ENCODE results near the gene PHF2.

The PHF2 gene

DNA sequence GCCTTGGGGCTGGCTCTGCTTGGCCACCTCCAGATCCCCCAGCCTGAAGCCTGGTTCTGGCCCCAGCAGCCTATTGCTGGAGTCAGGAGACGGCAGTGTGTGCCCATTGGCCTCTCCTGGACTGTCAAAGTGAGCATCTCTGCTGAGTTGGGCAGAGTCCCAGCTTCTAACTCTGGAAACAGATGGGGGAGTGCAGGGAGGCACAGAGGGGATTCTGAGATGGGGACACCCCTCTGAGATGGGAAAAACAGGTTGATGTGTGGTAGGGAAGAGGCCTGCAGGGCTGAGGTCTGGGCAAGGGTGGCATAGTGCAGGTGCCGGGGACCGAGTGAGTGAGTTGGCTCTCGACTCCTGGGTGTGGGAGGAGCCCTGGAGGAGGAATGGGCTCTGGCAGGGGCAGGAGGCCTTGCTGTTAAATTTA is 27.5 kb downstream of the PHF2 start:
- Histone ChIP-seq H3K27ac (no peak overlapping the region), H3K36me3 (no peaks in the 10 kb centered on the region), H3K27me3 (no peaks in the 10 kb centered on the region), H3K4me3 (no peak overlapping the region), H3K4me1 (peaks cover 0 to 26% (median 11%) of the 10 kb centered on the region in 4 donors), H3K9me3 (peaks cover 0 to 11% (median 0%) of the 10 kb centered on the region in 3 donors)
- intact Hi-C loops (cut with DNase I; ENCODE audit: low total_unique reads), result no loop called here
- TF ChIP-seq, protein P1, sequence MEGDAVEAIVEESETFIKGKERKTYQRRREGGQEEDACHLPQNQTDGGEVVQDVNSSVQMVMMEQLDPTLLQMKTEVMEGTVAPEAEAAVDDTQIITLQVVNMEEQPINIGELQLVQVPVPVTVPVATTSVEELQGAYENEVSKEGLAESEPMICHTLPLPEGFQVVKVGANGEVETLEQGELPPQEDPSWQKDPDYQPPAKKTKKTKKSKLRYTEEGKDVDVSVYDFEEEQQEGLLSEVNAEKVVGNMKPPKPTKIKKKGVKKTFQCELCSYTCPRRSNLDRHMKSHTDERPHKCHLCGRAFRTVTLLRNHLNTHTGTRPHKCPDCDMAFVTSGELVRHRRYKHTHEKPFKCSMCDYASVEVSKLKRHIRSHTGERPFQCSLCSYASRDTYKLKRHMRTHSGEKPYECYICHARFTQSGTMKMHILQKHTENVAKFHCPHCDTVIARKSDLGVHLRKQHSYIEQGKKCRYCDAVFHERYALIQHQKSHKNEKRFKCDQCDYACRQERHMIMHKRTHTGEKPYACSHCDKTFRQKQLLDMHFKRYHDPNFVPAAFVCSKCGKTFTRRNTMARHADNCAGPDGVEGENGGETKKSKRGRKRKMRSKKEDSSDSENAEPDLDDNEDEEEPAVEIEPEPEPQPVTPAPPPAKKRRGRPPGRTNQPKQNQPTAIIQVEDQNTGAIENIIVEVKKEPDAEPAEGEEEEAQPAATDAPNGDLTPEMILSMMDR (IDR thresholded peaks at IDR 0.05), result no peak
- peak in 1 of 2 donors; percentile 54 for DNase-seq

DNA sequence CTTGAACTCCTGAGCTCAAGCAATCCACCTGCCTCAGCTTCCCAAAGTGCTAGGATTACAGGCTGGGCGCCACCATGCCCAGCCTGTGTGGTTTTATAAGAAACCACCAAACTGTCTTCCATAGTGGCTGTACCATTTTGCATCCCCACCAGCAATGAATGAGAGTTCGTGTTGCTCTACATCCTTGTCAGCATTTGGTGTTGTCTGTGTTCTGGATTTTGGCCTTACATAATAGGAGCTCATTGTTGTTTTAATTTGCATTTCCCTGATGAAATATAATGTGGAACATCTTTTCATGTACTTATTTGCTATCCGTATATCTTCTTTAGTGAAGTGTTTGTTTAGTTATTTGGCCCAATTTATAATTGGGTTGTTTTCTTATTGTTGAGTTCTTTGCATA is 29.8 kb downstream of the PHF2 start:
- intact Hi-C loops (cut with DNase I; ENCODE audit: low total_unique reads), result no loop called here
- TF ChIP-seq, protein P1 (IDR thresholded peaks at IDR 0.05), result no peak
- Histone ChIP-seq H3K36me3 (no peaks in the 10 kb centered on the region), H3K27me3 (no peaks in the 10 kb centered on the region), H3K4me1 (peaks cover 0 to 13% (median 5%) of the 10 kb centered on the region in 4 donors), H3K4me3 (no peak overlapping the region), H3K9me3 (peaks cover 0 to 20% (median 0%) of the 10 kb centered on the region in 3 donors), H3K27ac (no peak overlapping the region)
- DNase-seq, result no peak

DNA sequence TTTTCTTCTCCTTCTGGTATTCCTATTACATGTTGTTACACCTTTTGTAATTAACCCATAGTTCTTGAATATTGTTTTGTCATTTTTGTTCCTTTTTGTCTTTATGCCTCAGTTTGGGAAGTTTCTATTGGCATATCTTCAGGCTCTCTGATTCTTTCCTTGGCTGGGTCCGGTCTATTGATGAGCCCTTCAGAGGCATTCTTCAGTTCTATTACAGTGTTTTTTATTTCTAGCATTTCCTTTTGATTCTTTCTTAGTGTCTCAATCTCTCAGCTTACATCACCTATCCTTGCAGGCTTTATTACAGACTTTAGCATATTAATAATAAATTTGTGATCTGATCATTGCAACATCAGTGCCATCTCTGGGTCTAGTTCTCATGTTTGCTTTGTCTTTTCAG is 33.8 kb downstream of the PHF2 start:
- intact Hi-C loops (cut with DNase I; ENCODE audit: low total_unique reads), result no loop called here
- H3K4me1 ChIP-seq, result peaks cover 0 to 11% (median 5%) of the 10 kb centered on the region in 4 donors
- H3K27ac ChIP-seq, result no peak overlapping the region
- H3K9me3 ChIP-seq, result peaks cover 0 to 20% (median 0%) of the 10 kb centered on the region in 3 donors
- no peak overlapping the region for H3K4me3 ChIP-seq
- H3K36me3 ChIP-seq, result no peaks in the 10 kb centered on the region
- DNase-seq, result no peak
- TF ChIP-seq, protein P1 (IDR thresholded peaks at IDR 0.05), result no peak
- H3K27me3 ChIP-seq, result no peaks in the 10 kb centered on the region

DNA sequence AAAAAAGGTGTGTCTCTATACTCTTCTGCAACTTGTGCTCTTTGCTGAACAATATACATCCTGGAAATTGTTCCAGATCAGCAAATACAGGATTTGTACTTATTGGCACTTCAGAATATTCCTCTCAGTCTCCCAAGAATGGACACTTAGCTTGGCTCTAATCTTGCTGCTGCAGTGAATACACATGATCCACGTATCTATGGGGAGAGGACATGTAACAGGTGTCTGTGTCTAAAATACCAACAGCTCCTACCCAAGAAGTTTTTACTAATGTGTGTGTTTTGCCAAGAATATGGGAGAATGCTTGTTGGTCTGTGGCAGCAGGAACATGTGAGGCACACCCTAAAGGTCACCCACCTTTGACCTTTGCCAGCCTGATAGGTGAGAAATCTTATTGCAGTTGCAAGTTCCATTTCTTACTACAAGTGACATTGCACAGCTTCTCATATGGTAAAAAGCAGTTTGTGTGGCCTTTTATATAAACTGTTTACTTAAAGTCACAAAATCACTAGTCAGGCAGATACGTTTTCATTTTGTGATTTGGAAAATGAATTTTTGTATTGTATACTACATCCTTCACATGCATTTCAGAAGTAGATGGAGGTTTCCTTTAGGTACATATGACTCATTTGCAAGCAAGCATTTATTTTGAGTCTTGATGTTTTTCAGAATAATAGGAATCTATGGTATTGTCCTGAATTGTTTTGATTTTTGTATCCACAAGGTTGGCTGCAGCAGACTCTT is 35.8 kb downstream of the PHF2 start:
- intact Hi-C loops (cut with DNase I; ENCODE audit: low total_unique reads), result no loop called here
- H3K4me1 ChIP-seq, result peaks cover 0 to 16% (median 8%) of the 10 kb centered on the region in 4 donors
- TF ChIP-seq, protein P1 (IDR thresholded peaks at IDR 0.05), result no peak
- no peaks in the 10 kb centered on the region for H3K27me3 ChIP-seq
- H3K4me3 ChIP-seq, result no peak overlapping the region
- no peak overlapping the region for H3K27ac ChIP-seq
- no peaks in the 10 kb centered on the region for H3K36me3 ChIP-seq
- H3K9me3 ChIP-seq, result peaks cover 0 to 16% (median 0%) of the 10 kb centered on the region in 3 donors
- no peak for DNase-seq

DNA sequence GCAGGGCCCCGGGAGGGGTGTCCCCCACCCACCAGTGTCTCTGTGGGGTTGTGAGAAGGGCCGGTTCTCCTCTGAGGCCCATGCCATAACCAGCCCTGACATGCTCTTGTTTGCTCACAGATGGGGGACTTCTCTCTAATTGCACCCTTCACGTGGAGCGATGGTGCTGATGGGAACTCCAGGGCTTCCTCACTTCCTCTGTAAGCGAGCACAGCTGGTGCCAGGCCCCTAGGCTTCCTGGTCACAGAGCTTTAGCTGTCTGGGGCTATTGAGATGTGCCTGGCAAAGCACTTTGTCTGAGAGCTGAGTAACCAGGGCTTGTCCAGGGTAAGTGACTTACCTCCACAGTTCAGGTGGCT is 36.4 kb downstream of the PHF2 start:
- TF ChIP-seq, protein P1 (IDR thresholded peaks at IDR 0.05), result no peak
- Histone ChIP-seq H3K27me3 (no peaks in the 10 kb centered on the region), H3K27ac (no peak overlapping the region), H3K4me1 (peaks cover 0 to 21% (median 11%) of the 10 kb centered on the region in 4 donors), H3K4me3 (no peak overlapping the region), H3K9me3 (peaks cover 0 to 10% (median 0%) of the 10 kb centered on the region in 3 donors), H3K36me3 (no peaks in the 10 kb centered on the region)
- intact Hi-C loops (cut with DNase I; ENCODE audit: low total_unique reads), result no loop called here
- DNase-seq, result peak in 1 of 2 donors; percentile 48

Data from tibial artery (tissue), 4 donors.